ENCODE results near the gene SPNS3. TPM values are rescaled to one million over a fixed set of nuclear protein-coding genes. Genes with fewer than 3 reads are reported as not detected.

SPNS3 gene
- polyA plus RNA-seq, 1 of the 3 experiments (the other 2 are of a cell fraction) = 0.05 TPM

DNA sequence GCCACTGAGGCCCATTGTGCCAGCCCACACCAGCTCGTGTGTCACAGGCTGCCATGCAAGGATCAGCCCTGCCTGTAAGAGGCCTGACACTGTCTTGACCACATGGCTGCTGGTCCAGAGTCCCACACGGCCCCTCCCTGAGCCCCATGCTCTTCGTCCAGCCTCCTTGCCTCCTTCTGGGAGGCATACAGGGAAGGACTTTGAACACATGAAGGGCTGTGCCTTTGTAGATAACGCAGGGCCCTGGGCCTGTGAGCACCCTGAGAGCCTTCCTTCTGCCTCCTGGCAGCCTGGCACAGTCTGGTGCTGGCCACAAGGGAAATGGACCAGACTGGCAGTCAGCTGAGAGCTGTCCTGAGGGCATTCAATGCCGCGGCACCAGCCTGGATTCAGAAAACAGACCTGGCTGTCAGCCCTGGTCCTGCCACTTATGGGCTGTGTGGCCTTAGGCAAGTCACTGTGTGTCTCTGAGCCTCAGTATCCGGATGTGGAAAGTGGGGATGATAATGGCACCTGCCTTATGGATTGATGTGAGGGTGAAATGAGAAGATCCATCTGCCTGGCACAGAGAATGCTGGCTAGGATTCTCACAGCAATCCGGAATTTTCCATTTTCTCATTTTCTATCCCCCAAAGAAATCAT, 45.7 kb downstream of the SPNS3 start:
- no peak for TF ChIP-seq REST (IDR thresholded peaks at IDR 0.05; ENCODE audit: low read depth, low read length)
- TF ChIP-seq USF1 (IDR thresholded peaks at IDR 0.05; ENCODE audit: borderline replicate concordance, low read depth) = no peak
- TF ChIP-seq NRF1 (IDR thresholded peaks at IDR 0.05; ENCODE audit: low read depth, low read length) = no peak
- no peak for TF ChIP-seq TCF12 (IDR thresholded peaks at IDR 0.05)
- TF ChIP-seq, protein P1, sequence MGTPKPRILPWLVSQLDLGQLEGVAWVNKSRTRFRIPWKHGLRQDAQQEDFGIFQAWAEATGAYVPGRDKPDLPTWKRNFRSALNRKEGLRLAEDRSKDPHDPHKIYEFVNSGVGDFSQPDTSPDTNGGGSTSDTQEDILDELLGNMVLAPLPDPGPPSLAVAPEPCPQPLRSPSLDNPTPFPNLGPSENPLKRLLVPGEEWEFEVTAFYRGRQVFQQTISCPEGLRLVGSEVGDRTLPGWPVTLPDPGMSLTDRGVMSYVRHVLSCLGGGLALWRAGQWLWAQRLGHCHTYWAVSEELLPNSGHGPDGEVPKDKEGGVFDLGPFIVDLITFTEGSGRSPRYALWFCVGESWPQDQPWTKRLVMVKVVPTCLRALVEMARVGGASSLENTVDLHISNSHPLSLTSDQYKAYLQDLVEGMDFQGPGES (IDR thresholded peaks at IDR 0.05; ENCODE audit: low read depth, low read length) = no peak
- no peak for TF ChIP-seq RAD21 (IDR thresholded peaks at IDR 0.05; ENCODE audit: low read length)
- TF ChIP-seq TEAD4 (IDR thresholded peaks at IDR 0.05; ENCODE audit: borderline replicate concordance, insufficient read depth) = no peak
- TF ChIP-seq MEF2A (IDR thresholded peaks at IDR 0.05; ENCODE audit: borderline replicate concordance, low read depth) = no peak
- no peak for TF ChIP-seq YY1 (IDR thresholded peaks at IDR 0.05; ENCODE audit: low read depth)
- TF ChIP-seq JUND (IDR thresholded peaks at IDR 0.05) = no peak
- no peak for TF ChIP-seq TAF1 (IDR thresholded peaks at IDR 0.05; ENCODE audit: borderline replicate concordance, low read depth, low read length)
- no peak for TF ChIP-seq SIN3A (IDR thresholded peaks at IDR 0.05; ENCODE audit: borderline replicate concordance, low read depth, low read length)
- TF ChIP-seq FOXM1 (IDR thresholded peaks at IDR 0.05; ENCODE audit: low read depth) = no peak
- TF ChIP-seq, protein P2, sequence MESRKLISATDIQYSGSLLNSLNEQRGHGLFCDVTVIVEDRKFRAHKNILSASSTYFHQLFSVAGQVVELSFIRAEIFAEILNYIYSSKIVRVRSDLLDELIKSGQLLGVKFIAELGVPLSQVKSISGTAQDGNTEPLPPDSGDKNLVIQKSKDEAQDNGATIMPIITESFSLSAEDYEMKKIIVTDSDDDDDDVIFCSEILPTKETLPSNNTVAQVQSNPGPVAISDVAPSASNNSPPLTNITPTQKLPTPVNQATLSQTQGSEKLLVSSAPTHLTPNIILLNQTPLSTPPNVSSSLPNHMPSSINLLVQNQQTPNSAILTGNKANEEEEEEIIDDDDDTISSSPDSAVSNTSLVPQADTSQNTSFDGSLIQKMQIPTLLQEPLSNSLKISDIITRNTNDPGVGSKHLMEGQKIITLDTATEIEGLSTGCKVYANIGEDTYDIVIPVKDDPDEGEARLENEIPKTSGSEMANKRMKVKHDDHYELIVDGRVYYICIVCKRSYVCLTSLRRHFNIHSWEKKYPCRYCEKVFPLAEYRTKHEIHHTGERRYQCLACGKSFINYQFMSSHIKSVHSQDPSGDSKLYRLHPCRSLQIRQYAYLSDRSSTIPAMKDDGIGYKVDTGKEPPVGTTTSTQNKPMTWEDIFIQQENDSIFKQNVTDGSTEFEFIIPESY (IDR thresholded peaks at IDR 0.05; ENCODE audit: borderline replicate concordance, low read depth) = no peak
- no peak for TF ChIP-seq CTCF (IDR thresholded peaks at IDR 0.05)
- TF ChIP-seq FOXJ3 (CRISPR knock-in tag; IDR thresholded peaks at IDR 0.05) = no peak
- WGBS (ENCODE audit: low lambda C conversion rate) = 65% methylated on average over 5 of the region's 8 CpGs
- Histone ChIP-seq H3K79me2 (ENCODE audit: insufficient read depth) (no peaks in the 10 kb centered on the region), H3K4me1 (ENCODE audit: control insufficient read depth in 1 of 2, insufficient read depth in 2 of 2, low read depth in 1 of 2, low read length in 1 of 2) (peaks cover 0 to 19% of the 10 kb centered on the region in 2 experiments; a peak in 1 of 4 replicates), H3K27ac (ENCODE audit: low read depth in 2 of 2, low read length in 1 of 2) (no peak overlapping the region), H2AFZ (ENCODE audit: low read depth) (no peak overlapping the region), H3K9me2 (no peaks in the 10 kb centered on the region), H4K20me1 (ENCODE audit: insufficient read depth) (no peaks in the 10 kb centered on the region), H3K27me3 (ENCODE audit: insufficient read depth) (no peaks in the 10 kb centered on the region), H3K4me2 (no peak overlapping the region), H3K4me3 (ENCODE audit: low read depth in 2 of 2, low read length in 1 of 2) (no peak overlapping the region), H3K9ac (no peak overlapping the region), H3F3A (replicated peaks; ENCODE audit: insufficient read depth) (no peaks in the 10 kb centered on the region), H3K36me3 (replicated peaks in 1 of 2; ENCODE audit: control insufficient read depth in 1 of 2, insufficient read depth in 2 of 2, low read length in 1 of 2) (no peaks in the 10 kb centered on the region), H3K9me3 (no peaks in the 10 kb centered on the region)
- DNase-seq = no peak
- ChIA-PET CTCF (no interaction called here), POLR2A (no interaction called here)
